Medulla oblongata (tissue), 1 donor: ENCODE measurements around the gene CGNL1.
A peak's percentile ranks its signal among the peaks of the same experiment; 100 is the strongest.

Experiments
- DNase-seq: peaks from one replicate; pipeline ENCODE4 v3.0.0-alpha.2; 2015; ENCODE audit errors: extremely low spot score

Gene CGNL1

GRCh38 chr15:57495554-57496165 is 119.4 kb downstream of the CGNL1 start:
- DNase-seq = no peak

GRCh38 chr15:57496594-57496945 is 120.3 kb downstream of the CGNL1 start:
- no peak for DNase-seq

GRCh38 chr15:57496946-57497869 is 120.9 kb downstream of the CGNL1 start:
- no peak for DNase-seq

- DNase-seq = no peak
Measured at GRCh38 chr15:57500256-57500655, 124.0 kb downstream of the CGNL1 start.

GRCh38 chr15:57500979-57501576 is 124.8 kb downstream of the CGNL1 start:
- DNase-seq = no peak

- no peak for DNase-seq
Measured at GRCh38 chr15:57502116-57502515, 125.8 kb downstream of the CGNL1 start.

GRCh38 chr15:57503051-57503702 is 126.9 kb downstream of the CGNL1 start:
- no peak for DNase-seq

GRCh38 chr15:57503911-57504598 is 127.8 kb downstream of the CGNL1 start:
- no peak for DNase-seq

- no peak for DNase-seq
Measured at GRCh38 chr15:57504599-57504940, 128.3 kb downstream of the CGNL1 start.

GRCh38 chr15:57505056-57505715 is 128.9 kb downstream of the CGNL1 start:
- no peak for DNase-seq

- peak; percentile 6 for DNase-seq
Measured at GRCh38 chr15:57505949-57506391, 129.7 kb downstream of the CGNL1 start.

GRCh38 chr15:57506422-57506821 is 130.1 kb downstream of the CGNL1 start:
- DNase-seq = no peak

GRCh38 chr15:57507111-57507510 is 130.8 kb downstream of the CGNL1 start:
- DNase-seq = no peak

GRCh38 chr15:57509126-57509525 is 132.8 kb downstream of the CGNL1 start:
- no peak for DNase-seq

GRCh38 chr15:57509965-57510364 is 133.7 kb downstream of the CGNL1 start:
- no peak for DNase-seq

- no peak for DNase-seq
Measured at GRCh38 chr15:57510647-57511046, 134.3 kb downstream of the CGNL1 start.

- no peak for DNase-seq
Measured at GRCh38 chr15:57516327-57517029, 140.2 kb downstream of the CGNL1 start.

- no peak for DNase-seq
Measured at GRCh38 chr15:57517030-57517671, 140.8 kb downstream of the CGNL1 start.

GRCh38 chr15:57518779-57519405 is 142.6 kb downstream of the CGNL1 start:
- DNase-seq = no peak

GRCh38 chr15:57519806-57520205 is 143.5 kb downstream of the CGNL1 start:
- no peak for DNase-seq
